HG02588 (cell line): ENCODE data around the gene EEFSEC.
A peak's percentile ranks its signal among the peaks of the same experiment; 100 is the strongest.

Experiments used
- ATAC-seq: cut with Tn5 transposase; IDR thresholded peaks from one replicate; pipeline ENCODE4 v1.9.1; 2021; ENCODE audit warnings: mild to moderate bottlenecking, moderate library complexity; ENCODE audit not compliant: unreplicated experiment

EEFSEC gene

GRCh38 chr3:128214056-128214455, 60.8 kb downstream of the EEFSEC start:
- ATAC-seq: no peak

DNA sequence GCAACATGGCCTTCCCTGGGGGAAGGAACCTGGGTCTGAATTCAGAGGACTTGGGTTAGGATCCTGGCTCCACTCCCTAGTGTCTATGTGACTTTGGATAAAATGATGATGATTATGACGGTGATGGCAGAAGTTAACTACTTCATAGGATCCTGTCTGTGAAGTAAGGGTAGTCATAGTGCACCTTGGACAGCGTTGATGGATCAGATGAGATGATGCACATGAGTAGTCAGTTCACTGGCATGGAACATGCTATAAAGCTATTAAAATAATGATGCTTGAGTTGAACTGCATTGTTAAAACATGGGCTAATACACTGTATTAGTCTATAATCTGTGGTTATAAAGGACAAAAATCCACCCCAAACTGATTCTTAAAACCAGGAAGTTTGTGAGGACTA, 62.0 kb downstream of the EEFSEC start:
- no peak for ATAC-seq

DNA sequence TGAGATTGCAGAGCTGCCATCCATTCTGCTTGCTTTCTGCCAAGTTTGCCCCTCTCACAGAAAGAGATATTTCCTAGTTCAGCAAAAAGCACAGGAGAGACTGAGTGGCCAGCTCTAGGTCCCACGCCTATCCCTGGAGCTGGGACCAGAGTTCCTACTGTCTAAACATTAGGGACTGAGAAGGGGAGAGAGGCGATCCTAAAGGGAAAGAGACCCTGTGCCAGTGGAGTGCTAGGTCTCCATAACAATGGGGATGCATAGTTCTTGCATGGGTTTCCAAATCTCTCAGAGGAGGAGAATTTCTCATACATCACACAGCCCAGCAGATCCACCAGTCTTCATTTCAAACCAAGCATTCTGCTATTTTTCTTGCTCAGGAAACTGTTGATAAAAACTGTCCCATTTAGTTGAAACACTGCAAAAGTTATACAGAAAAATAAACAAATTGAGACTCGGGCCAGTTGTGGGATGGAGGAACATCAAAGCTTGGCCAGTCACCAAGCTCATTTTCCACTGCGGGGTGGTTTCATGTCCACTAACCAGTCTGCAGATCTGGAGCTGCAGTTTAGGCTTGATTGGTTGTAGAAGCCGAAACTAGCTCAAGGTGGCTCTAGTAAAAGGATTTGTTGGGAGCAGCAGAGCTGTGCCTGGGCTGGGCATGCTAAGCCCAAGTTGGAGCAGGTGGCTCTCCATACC, 62.7 kb downstream of the EEFSEC start:
- no peak for ATAC-seq

DNA sequence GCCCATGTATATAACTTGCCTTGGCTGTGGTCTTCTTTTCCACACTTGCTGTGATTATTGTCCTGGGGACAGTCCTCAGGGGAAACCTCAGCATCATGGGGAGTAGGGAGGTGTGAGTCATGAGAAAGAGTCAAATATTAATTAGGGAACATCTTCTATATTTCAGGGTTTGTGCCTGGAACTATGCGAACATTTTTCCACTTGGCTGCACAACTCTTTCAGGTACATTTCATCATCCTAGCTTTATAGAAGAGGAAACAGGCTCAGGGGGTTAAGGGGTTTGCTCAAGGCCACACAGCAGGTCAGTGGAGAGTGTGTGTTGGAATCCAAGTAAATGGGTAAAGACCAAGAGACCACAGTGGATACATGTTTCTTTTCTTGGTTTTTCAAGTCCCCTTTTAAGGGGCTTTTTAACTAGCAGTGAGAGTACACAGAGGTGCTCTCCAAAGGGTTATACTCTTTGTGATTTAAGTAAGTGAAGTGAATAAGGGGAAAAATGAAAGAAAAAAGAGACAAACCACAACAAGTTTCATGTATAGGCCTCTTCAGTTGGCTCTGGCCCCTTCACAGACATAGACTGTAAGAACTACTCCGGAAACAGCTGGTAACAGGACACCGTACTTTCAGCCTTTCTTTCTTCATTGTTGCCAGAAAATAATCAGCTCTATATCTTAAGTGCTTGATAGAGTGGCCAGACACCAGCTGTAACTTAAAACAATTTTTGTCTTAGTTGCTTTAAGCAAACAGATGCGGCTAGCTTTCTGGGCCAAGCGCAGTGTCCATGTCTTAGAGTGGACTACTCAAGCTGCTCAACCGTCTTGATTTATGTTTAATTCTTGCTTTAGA, 64.6 kb downstream of the EEFSEC start:
- ATAC-seq: peak; percentile 62

DNA sequence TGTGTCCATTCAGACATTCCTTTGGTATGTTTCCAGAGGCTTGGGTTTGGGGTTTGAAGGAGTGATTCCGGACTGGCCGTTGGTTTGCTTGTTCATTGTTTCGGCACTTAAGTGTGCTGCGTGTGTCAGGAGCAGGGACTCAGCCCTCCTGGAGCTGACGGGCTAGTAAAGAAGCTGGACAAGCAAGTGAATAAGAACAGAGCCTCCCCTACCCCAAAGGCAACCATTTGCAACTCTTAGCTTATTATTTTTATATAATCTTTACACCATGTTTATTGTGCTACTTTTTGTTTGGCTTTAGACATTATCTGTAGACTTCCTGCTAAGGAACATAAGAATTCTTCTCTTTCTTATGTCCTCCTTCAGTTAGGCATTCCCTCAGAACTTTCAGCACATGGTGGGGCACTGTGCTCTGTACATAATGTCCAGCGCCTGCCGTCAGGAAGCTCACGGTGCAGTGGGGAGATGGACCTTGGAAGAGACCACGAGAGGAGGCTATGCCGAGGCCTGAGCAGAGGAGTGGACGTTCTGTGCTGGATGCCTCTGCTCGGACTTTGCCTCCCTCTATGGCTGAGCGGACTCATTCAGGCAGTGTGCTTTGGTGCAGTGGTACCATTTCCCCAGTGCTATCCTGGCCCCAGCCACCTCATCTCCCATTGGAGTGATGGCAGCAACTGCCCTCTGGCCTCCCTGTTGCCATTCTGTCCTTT, 65.4 kb downstream of the EEFSEC start:
- ATAC-seq: no peak

GRCh38 chr3:128221328-128221727, 68.0 kb downstream of the EEFSEC start:
- ATAC-seq: no peak

DNA sequence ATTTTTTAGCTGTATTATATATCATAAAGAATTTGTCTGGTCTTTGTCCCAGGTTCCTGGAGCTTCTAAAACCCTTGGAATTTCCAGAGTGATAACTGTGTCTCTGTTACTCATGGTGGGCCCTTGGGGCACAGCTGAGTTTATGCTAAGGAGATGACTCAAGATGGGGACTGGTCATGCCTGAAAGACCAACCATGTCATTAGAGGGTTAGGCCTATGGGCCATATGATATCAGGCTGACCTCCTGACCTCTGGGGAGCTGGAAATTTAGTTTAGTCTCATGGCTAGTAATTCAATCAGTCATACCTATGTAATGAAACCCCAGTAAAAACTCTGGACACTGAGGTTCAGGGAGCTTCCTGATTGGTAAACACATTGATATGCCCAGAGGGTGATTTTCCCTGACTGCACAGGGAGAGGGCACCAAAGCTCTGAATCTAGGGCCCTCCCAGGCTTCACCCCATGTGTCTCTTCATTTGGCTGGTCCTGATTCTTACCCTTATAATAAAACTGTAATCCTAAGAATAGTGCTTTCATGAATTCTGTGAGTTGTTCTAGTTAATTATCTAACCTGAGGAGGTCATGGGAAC, 69.6 kb downstream of the EEFSEC start:
- ATAC-seq: no peak

DNA sequence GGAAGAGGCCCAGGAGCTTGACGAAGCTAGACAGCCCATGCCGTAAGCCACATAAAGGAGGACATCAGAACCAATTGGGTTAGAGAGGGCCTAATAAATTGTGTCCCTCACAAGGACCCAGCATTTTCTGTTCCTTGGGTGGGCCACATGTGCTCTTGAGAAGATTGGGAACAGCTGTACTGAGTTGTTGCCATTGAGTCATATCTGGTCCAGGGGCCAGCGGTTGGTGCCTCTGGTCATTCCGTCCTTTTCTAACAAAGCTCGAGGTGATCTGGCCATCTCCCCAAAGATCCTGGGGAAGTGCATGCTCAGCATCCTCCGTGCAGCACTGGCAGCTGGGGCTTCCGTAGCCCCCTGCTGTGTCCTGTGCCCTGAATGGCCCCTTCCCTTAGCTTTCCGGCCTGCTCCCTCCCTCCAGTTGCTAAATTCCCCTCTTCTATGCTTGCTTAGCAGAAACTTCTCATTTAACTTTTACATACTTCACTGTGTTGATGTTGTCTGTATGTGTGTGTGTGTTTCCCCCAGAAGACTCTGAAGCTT, 73.0 kb downstream of the EEFSEC start:
- ATAC-seq: no peak

DNA sequence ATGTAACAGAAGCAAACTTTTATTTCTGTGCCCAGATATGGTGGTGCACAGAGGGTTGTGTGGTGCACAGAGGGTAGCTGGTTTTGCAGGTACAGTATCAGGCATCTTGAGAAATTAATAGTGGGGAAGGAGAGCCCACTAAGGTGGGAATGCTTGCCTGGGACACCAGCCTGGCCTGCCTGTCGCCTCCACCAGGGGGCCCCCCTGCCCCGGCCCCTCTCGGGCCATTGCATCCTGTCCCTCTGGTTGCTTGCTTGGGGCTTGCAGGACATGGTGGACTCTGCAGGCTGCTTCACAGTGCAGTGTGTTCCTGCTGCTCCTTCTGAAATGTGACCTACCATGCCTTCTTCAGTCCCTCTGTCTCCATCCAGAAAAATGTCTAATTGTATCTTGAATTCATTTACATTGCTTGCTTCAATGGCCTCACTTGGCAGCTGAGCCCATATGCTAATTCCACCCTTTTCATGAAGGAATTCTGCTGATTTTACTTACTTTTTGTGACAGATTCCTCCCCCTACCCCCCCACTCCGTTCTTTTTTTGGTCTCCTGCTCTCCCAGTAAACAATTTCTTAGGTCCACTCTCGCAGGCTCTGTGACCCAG, 73.6 kb downstream of the EEFSEC start:
- ATAC-seq: no peak

GRCh38 chr3:128227507-128227906, 74.2 kb downstream of the EEFSEC start:
- no peak for ATAC-seq

DNA sequence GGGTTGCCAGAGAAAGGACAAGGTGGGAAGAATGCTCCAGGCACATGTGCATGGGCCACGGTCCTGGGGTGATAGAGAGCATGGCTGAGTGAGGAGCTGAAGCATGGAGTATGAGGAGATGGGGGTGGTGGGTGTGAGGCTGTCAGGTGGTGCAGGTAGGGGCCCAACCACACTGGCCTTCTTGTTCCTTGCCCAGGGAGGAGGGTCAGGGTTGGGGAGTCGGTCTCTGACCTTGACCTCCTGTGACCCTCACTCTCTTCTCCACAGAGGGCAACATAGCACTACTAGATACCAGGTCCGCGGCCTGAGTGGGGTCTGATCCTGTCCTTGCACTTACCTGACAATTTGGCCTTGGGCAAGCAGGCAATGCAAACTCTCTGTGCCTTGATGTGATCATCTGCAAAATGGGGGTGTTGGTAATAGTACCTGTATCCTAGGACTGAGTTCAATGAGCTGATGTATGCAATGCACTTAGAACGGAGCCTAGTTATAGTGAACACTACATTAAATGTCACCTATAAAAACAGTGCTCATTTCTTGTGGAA, 75.2 kb downstream of the EEFSEC start:
- ATAC-seq: no peak

- no peak for ATAC-seq
These were observed 76.0 kb downstream of the EEFSEC start for GRCh38 chr3:128229106-128229857.

GRCh38 chr3:128231606-128232005, 78.3 kb downstream of the EEFSEC start:
- ATAC-seq: no peak

- ATAC-seq: no peak
These were observed 79.3 kb downstream of the EEFSEC start for GRCh38 chr3:128232376-128233178.

- no peak for ATAC-seq
These were observed 82.1 kb downstream of the EEFSEC start for GRCh38 chr3:128235207-128235926.

- ATAC-seq: no peak
These were observed 83.4 kb downstream of the EEFSEC start for GRCh38 chr3:128236657-128237056.

DNA sequence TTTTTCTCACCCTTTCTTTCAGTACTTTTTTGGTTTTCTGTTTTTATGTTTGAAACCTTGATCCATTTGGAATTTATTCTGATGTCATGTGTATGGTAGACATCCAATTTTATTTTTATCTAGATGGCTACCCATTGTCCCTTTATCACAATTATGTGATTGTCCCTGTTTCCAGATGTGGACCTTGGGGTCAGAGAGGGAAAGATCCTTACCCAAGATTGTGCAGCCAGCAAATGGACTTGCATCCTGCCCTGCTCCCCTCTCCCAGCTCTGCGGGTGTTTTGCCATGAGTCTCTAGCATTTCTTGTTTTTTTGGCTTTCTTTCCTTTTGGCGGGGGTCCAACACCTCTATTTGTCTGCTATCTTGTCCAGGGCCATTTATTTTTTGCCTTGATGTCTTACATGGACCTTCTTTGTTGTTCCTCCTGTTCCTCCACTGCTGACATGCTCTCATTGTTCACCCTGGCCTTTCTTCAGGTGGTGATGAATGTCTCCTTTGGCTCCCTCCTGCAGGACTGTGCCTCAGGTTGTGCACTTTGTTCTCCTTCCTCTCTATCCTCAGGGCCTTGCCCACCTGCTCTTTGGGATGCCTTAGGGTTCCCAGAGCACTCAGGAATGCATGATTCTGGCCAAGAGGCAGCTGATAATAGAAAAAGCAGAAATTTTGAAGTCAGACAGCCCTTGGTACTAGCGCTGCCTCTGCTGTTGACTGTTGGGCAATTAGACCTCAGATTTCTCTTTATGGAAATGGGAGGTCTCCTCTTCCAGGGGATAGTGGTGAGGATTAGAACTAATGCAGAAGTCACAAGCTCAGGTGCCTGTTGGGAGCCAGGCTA, 84.3 kb downstream of the EEFSEC start:
- ATAC-seq: no peak

- no peak for ATAC-seq
These were observed 84.9 kb downstream of the EEFSEC start for GRCh38 chr3:128238184-128238489.
